Measurements from ENCODE around the gene CHST8.
"Not testable (repeated sequence)": the region's sequence is repeated elsewhere in the genome, so short reads cannot be mapped to it uniquely, and the experiment has no call there.

Gene CHST8

DNA sequence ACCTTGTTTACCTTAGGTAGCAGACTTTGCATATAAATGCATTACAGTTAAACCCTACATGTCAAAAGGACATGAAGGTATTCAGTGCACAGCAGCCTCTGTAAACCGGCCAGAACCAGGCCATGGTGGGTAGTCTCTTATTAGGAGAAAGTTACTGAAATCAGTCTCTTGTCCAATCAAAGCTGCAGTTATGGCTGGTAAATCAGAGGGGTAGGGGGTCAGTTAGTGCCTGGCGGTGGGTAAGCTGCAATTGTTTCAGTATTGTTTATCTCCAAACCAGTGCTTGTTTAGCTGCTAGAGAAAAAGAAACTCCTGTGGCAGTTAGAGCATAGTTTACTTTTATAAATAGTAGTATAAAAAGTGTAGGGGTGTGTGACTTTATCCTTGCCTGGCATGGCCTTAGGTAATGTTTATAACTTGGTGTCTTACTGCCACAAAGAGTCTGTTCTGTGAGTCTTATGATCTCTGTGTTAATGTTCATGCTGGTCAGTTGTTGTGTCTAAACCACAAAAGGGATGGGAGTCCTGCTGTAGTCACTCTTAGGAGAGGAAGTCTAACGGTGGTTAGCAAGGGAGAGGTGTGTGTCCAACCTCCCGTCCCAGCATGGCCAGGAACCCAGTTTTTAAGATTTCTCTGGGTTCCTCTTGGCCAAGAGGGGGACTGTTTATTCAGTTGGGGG lies 28.0 kb downstream of the CHST8 start:
- Mint-ChIP-seq H3K27ac (no peak overlapping the region), H3K36me3 (no peaks in the 10 kb centered on the region), H3K9me3 (no peaks in the 10 kb centered on the region), H3K4me3 (no peak overlapping the region), H3K4me1 (no peaks in the 10 kb centered on the region)
- DNase-seq (ENCODE audit: low spot score in 2 of 2) (no peak), ATAC-seq (no peak)

DNA sequence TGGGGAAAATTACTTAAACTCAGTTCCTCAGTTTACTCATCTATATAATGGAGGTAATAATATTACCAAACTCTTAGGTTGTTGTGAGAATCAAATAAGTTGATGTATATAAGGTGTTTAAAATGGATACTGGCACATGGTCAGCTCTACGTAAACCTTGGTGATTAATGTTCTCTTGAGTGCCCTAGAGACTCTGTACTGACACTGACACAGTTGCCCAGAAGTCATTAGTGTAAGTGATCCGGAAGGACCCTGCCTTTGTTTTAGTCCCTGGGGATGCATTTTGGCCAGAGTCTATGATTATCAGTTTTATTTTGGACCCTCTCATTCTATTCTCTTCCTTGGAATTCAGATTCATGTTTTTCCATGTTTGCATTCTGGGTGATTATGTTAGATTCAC lies 31.9 kb downstream of the CHST8 start:
- ATAC-seq (no peak), DNase-seq (ENCODE audit: low spot score in 2 of 2) (no peak)
- Mint-ChIP-seq H3K4me1 (no peaks in the 10 kb centered on the region), H3K27ac (no peak overlapping the region), H3K9me3 (no peaks in the 10 kb centered on the region), H3K36me3 (no peaks in the 10 kb centered on the region), H3K4me3 (no peak overlapping the region)

DNA sequence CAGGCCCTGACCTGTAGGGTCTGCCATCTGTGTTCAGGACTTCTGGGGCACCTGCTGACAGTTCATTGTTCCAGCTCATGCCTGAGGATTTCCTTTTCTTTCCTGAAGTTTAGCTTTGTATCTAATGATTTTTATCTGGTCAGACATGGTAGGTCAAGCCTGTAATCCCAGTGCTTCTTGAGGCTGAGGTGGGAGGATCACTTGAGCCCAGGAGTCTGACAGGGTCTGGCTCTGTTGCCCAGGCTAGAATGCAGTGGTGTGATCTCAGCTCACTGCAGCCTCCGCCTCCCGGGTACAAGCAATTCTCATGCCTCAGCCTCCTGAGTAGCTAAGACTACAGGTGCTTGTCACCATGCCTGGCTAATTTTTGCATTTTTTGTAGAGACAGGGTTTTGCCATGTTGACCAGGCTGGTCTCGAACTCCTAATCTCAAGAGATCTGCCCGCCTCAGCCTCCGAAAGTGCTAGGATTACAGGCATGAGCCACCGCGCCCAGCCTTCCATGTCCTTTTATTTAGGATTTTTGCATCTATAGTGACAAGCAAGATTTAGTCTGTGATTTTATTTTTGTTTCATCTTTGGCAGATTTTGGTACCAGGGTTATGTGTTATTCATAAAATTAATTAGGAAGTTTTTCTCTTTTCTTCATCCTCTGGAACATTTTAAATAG lies 33.2 kb downstream of the CHST8 start:
- no peaks in the 10 kb centered on the region for H3K4me1 Mint-ChIP-seq
- H3K27ac Mint-ChIP-seq, result no peak overlapping the region
- H3K36me3 Mint-ChIP-seq, result no peaks in the 10 kb centered on the region
- ATAC-seq, result no peak
- H3K9me3 Mint-ChIP-seq, result no peaks in the 10 kb centered on the region
- no peak overlapping the region for H3K4me3 Mint-ChIP-seq
- no peak for DNase-seq (ENCODE audit: low spot score in 2 of 2)

DNA sequence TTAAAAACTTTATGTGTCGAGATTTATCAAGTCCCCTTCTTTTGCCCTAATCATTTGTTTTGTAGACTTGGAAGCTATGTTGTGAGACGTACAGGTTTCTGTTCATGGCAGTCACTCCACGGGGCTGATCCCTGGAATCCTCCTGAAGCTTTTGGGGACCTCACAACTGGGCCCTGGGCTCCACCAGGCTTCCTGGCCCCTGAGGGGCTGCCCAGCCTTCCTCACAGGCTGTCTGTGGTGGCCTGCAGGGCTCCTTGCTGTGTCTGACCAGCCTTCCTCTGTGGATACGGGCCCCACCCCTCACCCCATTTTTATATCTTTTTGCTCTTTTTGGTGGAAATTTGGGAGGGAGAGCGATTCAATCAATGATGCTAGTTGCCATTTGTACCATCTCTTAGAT lies 38.1 kb downstream of the CHST8 start:
- no peak overlapping the region for H3K4me3 Mint-ChIP-seq
- H3K36me3 Mint-ChIP-seq, result no peaks in the 10 kb centered on the region
- no peak for ATAC-seq
- no peak overlapping the region for H3K27ac Mint-ChIP-seq
- no peak for DNase-seq (ENCODE audit: low spot score in 2 of 2)
- no peaks in the 10 kb centered on the region for H3K9me3 Mint-ChIP-seq
- no peaks in the 10 kb centered on the region for H3K4me1 Mint-ChIP-seq

DNA sequence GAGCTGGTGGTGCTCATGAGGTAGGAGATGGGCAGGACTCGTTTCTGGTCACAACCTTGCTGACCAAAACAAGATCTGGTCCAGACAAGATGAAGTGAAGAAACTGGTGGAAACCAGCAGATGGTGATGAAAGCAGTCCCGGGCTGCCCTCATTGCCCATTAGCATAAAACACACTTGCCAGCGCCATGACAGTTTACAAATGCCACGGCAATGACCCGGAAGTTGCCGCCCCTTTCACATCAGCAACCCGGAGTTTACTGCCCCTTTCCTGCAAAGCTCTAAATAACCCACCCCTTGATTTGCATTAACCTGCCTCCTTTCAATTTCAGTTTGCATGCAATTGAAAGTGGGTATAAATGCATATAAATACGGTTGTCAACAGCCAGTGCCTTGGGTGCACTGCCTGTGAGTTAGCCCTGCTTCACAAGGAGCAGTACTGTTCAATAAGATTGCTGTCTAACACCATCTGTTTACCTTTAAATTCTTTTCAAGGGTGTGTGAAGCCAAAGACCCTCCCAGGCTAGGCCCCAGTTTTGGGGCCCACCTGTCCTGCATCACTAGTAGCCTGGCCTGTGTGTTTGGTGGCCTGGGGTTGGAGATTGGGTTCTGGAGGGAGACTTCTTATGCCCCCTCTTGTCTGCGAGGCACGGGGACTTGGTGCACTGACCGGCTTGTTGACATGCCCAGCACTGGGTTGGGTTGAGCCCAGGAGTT lies 38.8 kb downstream of the CHST8 start:
- no peak overlapping the region for H3K4me3 Mint-ChIP-seq
- ATAC-seq (no peak), DNase-seq (ENCODE audit: low spot score in 2 of 2) (no peak)
- H3K9me3 Mint-ChIP-seq, result no peaks in the 10 kb centered on the region
- no peaks in the 10 kb centered on the region for H3K36me3 Mint-ChIP-seq
- H3K4me1 Mint-ChIP-seq, result no peaks in the 10 kb centered on the region
- H3K27ac Mint-ChIP-seq, result no peak overlapping the region

DNA sequence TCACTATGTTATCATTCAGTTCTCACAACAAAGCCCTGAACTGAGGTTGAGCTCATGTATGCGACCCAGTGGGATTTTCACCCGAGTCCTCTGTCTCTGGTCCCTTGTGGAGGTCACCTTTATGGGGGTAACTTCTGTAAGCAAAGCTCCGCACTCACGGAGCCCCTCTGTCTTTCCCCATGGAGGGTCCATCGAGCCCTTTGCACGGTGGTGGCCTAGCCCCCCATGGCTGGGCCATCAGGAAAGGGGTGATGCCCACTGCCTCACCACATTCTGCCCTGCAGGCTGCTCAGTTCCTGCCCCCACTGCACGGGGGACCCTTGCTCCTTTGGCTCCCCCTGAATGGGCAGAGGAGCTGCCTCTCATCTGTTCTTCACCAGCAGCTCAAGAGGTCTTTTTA lies 39.6 kb downstream of the CHST8 start:
- Mint-ChIP-seq H3K4me1 (no peaks in the 10 kb centered on the region), H3K36me3 (no peaks in the 10 kb centered on the region), H3K27ac (no peak overlapping the region), H3K9me3 (no peaks in the 10 kb centered on the region), H3K4me3 (no peak overlapping the region)
- no peak for ATAC-seq
- no peak for DNase-seq (ENCODE audit: low spot score in 2 of 2)

DNA sequence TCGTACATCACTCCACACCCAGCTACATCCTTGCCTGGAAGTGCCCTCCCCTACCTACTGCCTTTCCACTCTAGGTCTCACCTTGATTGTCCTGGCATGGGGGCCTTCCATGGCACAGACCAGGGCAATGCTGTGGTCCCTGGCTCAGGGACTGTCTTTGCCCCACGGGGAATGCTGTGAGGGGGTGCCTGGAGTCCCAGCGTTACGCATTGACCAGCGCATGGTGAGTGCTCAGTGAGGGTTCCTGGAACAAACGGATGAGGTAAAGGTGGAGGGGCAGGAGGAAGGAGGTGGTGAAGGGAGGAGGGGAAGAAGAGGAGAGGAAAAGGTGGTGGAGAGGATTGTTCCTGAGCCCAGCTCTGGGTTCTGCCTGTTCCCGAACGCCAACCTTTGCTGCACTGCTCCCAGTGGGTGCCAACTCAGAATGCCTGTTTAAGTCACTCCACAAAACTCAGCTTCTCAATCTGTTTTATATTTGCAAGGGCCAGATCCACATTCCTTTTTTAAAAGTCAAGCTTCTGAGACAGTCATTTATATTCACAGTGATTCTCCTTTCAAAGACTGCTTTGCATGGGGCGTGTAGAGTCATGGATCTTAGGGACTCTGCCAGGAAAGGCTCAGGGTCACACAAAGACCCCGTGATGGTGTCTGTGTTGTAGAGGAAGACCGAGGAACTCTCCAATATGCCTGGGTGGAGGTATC lies 40.8 kb downstream of the CHST8 start:
- Mint-ChIP-seq H3K36me3 (no peaks in the 10 kb centered on the region), H3K27ac (no peak overlapping the region), H3K4me1 (no peaks in the 10 kb centered on the region), H3K9me3 (no peaks in the 10 kb centered on the region), H3K4me3 (no peak overlapping the region)
- ATAC-seq (no peak), DNase-seq (ENCODE audit: low spot score in 2 of 2) (no peak)

DNA sequence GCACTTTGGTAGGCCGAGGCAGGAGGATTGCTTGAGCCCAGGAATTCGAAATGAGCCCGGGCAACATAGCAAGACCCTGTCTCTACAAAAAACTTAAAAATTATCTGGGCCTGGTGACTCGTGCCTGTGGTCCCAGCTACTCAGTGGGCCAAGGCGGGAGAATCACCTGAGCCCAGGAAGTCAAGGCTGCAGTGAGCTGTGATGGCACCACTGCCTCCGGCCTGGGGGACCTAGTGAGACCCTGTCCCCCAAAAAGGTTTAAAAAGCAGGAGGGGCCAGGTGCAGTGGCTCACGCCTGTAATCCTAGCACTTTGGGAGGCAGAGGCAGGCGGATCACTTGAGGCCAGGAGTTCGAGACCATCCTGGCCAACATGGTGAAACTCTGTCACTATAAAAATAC lies 41.6 kb downstream of the CHST8 start:
- H3K4me1 Mint-ChIP-seq; H3K27ac Mint-ChIP-seq; DNase-seq (ENCODE audit: low spot score in 2 of 2); H3K4me3 Mint-ChIP-seq; H3K9me3 Mint-ChIP-seq; ATAC-seq; H3K36me3 Mint-ChIP-seq: not testable (repeated sequence)

DNA sequence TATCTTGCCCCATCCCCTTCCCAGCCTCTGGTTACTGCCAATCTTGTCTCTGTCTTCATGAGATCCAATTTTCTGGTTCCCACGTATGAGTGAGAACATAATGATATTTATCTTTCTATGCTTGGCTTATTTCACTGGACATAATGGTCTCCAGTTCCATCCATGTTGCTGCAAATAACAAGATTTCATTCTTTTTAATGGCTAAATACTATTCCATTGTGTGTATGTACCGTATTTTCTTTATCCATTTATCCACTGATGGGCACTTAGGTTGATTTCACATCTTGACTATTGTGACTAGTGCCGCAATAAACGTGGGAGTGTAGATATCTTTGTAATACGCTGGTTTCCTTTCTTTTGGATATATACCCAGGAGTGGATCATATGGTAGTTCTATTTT lies 43.0 kb downstream of the CHST8 start:
- ATAC-seq, result no peak

DNA sequence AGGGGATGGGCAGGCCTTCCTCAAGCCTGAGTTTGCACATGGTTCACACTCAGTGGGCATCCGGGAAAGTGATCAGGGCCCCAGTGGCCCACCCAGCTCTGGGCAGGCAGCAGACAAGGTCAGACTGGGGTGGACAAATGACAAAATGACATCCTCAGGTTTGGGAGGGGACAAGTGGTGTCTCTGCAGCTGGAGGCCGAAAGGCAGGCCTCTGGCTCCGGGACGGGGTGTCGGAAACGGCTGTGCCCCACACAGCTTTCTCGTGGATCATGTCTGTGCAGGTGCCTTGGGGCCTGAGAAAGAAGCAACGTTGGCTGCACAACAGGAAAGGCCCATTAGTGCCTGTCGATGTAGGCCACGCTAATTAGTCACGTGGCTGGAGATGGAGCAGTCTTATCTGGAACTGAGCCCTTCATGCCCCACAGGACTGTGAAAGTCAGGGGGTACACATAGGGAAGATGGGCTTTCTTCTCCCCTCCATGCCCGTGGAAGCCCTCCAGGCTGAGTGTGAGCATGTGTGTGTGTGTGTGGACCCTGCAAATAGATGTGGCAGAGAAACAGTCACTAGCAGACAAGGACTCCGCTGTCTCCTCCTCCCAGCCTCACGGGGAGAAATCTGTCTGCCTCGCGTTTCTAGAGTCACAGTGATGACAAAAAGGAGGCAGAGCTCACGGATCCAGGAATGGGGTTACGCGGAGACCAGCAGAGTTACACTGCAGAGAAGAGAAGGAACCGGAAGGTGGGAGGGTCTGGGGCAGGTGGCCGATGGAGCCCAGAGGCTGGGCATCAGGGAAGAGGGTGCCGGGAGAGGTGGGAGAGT lies 44.2 kb downstream of the CHST8 start:
- Mint-ChIP-seq H3K27ac (no peak overlapping the region), H3K9me3 (no peaks in the 10 kb centered on the region), H3K36me3 (no peaks in the 10 kb centered on the region), H3K4me3 (no peak overlapping the region), H3K4me1 (no peaks in the 10 kb centered on the region)
- ATAC-seq (no peak), DNase-seq (ENCODE audit: low spot score in 2 of 2) (no peak)

More for the DNA sequence above, 43.0 kb downstream of the CHST8 start:
- Mint-ChIP-seq H3K4me3 (no peak overlapping the region), H3K4me1 (no peaks in the 10 kb centered on the region), H3K27ac (no peak overlapping the region), H3K36me3 (no peaks in the 10 kb centered on the region), H3K9me3 (no peaks in the 10 kb centered on the region)
- no peak for DNase-seq (ENCODE audit: low spot score in 2 of 2)

DNA sequence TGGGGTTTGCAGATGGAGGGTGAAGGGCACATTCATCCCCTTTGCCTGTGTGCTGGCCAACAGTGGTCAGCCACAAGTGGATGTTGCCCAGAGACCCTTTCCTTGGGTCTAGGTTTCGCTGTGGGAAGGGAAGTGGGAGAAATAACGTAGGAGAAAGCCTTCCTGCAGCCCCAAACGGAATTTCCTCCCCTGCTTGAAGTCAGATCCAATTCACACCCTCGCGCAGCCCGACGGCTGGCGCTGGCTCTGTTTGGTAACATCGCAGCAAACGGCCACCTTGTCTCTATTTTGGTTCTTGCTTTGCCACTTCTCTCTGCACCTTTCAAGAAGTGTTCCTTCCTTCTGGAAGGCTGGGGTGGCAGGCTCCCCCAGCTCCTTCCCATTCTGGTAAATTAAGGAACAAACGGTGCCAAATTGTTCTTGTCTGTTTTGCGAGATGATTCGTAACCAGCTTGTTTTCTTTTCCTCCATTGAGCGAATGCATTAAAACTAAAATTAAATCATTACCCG lies 45.4 kb downstream of the CHST8 start:
- ATAC-seq, result no peak
- DNase-seq (ENCODE audit: low spot score in 2 of 2), result no peak
- Mint-ChIP-seq H3K4me1 (no peaks in the 10 kb centered on the region), H3K4me3 (no peak overlapping the region), H3K36me3 (no peaks in the 10 kb centered on the region), H3K27ac (no peak overlapping the region), H3K9me3 (no peaks in the 10 kb centered on the region)

DNA sequence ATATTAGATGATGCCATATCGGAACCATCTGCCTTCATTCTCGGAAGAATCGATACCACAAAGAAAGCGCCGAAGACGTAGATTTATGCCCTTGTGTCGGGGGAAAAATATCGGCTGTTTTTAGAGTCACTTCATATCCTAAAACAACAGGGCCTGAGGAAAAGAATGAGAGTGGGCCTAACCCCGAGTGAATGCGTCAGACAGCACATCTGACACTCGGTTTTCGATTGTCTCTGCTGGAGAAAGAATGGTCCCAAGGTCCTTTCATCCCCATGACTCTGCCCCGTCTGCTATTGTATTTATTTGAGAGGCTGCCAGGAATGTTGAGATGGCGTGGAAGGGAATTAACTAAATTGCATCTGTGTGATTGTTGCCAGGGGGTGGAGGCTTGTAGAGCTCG lies 46.1 kb downstream of the CHST8 start:
- H3K4me3 Mint-ChIP-seq, result no peak overlapping the region
- no peaks in the 10 kb centered on the region for H3K9me3 Mint-ChIP-seq
- H3K36me3 Mint-ChIP-seq, result no peaks in the 10 kb centered on the region
- H3K27ac Mint-ChIP-seq, result no peak overlapping the region
- DNase-seq (ENCODE audit: low spot score in 2 of 2) (no peak), ATAC-seq (no peak)
- H3K4me1 Mint-ChIP-seq, result no peaks in the 10 kb centered on the region

DNA sequence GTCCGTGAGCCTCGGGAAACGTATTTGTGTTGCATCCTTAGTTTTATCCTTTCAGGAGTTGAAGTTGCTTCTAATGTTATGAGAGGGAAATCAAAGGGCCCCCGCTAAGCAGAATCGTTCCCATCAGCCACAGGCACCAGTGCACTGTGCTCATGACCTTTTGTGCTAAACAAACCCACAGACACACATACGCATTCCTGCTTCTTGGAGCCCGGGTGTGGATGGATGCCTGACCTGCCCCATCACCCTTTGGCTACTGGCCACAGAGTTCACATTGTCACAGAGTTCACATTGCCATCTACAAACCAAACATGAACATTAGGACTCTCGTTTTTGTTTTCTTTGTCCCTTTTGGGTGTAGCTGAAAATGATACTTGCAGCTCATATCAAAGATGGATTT lies 47.2 kb downstream of the CHST8 start:
- H3K4me1 Mint-ChIP-seq, result no peaks in the 10 kb centered on the region
- no peak overlapping the region for H3K27ac Mint-ChIP-seq
- H3K36me3 Mint-ChIP-seq, result no peaks in the 10 kb centered on the region
- no peaks in the 10 kb centered on the region for H3K9me3 Mint-ChIP-seq
- DNase-seq (ENCODE audit: low spot score in 2 of 2) (no peak), ATAC-seq (no peak)
- H3K4me3 Mint-ChIP-seq, result no peak overlapping the region

DNA sequence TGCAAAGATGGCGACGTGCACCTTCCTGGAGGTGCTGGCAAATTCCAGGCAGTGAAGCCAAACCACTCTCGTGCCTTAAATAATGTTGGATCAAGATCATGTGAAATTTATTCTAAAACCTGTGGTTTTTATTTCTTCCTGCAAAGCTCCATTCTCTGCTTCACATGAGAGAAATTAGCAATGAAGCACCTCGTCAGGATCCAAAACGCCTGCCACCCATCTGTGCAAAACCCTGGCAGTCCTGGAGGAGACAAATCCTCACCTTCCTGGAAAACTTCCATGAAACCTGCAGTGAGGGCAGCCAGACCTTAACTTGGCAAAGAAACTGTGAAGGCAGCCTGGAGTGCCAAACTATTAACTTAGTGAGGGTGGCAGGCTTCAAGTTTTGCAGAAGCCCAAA lies 47.6 kb downstream of the CHST8 start:
- Mint-ChIP-seq H3K36me3 (no peaks in the 10 kb centered on the region), H3K4me3 (no peak overlapping the region), H3K27ac (no peak overlapping the region), H3K9me3 (no peaks in the 10 kb centered on the region), H3K4me1 (no peaks in the 10 kb centered on the region)
- ATAC-seq, result no peak
- DNase-seq (ENCODE audit: low spot score in 2 of 2), result no peak

DNA sequence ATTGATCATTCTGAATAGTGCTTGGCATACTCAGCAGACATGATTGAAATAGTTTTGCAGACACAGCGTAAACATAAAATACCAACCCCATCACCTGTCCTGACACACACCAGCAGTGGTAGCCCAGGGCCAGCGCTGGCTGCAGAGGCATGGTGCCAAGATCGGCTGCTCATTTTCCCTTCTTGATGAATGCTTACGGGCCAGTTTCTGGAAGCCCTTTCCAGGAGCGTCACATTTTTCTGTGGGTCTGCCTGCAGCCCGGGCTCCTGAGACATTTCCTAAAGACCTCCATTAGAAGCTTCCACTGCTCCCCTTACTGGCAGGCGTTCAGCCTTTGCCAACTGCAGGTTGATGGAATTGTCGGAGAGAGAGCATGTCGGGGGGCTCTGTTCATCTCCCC lies 48.6 kb downstream of the CHST8 start:
- Mint-ChIP-seq H3K9me3 (no peaks in the 10 kb centered on the region), H3K36me3 (no peaks in the 10 kb centered on the region), H3K4me3 (no peak overlapping the region), H3K4me1 (no peaks in the 10 kb centered on the region), H3K27ac (no peak overlapping the region)
- ATAC-seq (no peak), DNase-seq (ENCODE audit: low spot score in 2 of 2) (no peak)

All from stimulated activated effector memory CD8-positive, alpha-beta T cell treated with anti-CD3 and anti-CD28 coated beads, Interleukin-12 subunit alpha, Interleukin-12 subunit beta, amount 100 ng/mL, for 72 hours (primary cell).